ENCODE results near the gene MYO1A.

DNA sequence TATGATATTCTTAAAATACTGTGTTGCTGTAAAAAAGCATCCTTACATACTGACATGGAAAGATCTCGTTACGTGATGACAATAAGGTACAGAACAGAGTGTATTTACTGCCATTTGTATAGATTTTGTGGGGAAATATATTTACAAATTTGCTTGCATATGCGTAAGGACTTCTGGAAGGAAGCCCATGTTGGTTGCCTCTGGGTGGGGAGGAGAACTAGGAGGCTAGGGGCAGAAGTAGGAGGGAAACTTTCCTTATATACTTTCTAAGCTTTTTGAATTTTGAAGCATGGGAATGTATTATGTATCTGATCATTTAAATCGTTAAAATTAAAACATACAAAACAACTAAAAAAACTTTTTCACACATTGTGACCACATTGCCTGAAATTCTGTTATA, 9.7 kb downstream of the MYO1A start:
- TF ChIP-seq CTCF (conservative IDR thresholded peaks at IDR 0.05; ENCODE audit: low read depth, low read length): no peak
- no peak for TF ChIP-seq EZH2 (IDR thresholded peaks at IDR 0.05; ENCODE audit: borderline replicate concordance, low read depth, low read length, poor library complexity, severe bottlenecking)
